Gastrocnemius medialis (tissue), 4 donors: ENCODE data around the gene CHGA. TPM values are rescaled to one million over a fixed set of nuclear protein-coding genes. Genes with fewer than 3 reads are reported as not detected.

ENCODE experiments used
- ATAC-seq, 2 donors: fragments of 150-250 bp; one replicate each; pipeline ENCODE4 v1.9.1; 2016
- DNase-seq, 2 donors: peaks; one replicate each; pipeline ENCODE4 v3.0.0-alpha.2; 2019
- H3K27ac ChIP-seq, 4 donors: fragments of 200-600 bp; sonication (generic); 1 replicate in 1 of 4; 2 replicates in 3 of 4; pipeline ENCODE4 v1.5.1; 2016 to 2018; ENCODE audit warnings: mild to moderate bottlenecking in 2 of 4, moderate library complexity in 1 of 4
- H3K27me3 ChIP-seq, 3 donors: fragments of 200-600 bp; sonication (generic) in 2 of 3; 1 replicate in 1 of 3; 2 replicates in 2 of 3; pipeline versions ENCODE4 v1.5.1 to v1.6.0; 2016 to 2019; ENCODE audit warnings: mild to moderate bottlenecking in 1 of 3, moderate library complexity in 1 of 3
- H3K36me3 ChIP-seq, 2 donors: fragments of 200-600 bp; sonication (generic) in 1 of 2; one replicate each; pipeline ENCODE4 v1.5.1; 2017 to 2018
- H3K4me1 ChIP-seq, 2 donors: fragments of 200-600 bp; sonication (generic) in 1 of 2; one replicate each; pipeline ENCODE4 v1.5.1; 2016 to 2017; ENCODE audit warnings: mild to moderate bottlenecking in 2 of 2
- H3K4me3 ChIP-seq, 4 donors: fragments of 200-600 bp; sonication (generic) in 3 of 4; 1 replicate in 1 of 4; 2 replicates in 3 of 4; pipeline ENCODE4 v1.5.1; 2016 to 2019; ENCODE audit warnings: mild to moderate bottlenecking in 2 of 4
- H3K9me3 ChIP-seq, 3 donors: fragments of 200-600 bp; sonication (generic) in 2 of 3; 1 replicate in 1 of 3; 2 replicates in 2 of 3; pipeline ENCODE4 v1.5.1; 2016 to 2019
- POLR2A ChIP-seq, 2 donors: fragments of 450-650 bp; IDR thresholded peaks; one replicate each; pipeline ENCODE4 v1.6.1; 2017; ENCODE audit warnings: antibody characterized with exemption in 2 of 2, mild to moderate bottlenecking in 2 of 2, moderate library complexity in 2 of 2
- in situ Hi-C, 4 donors: fragments of 200-750 bp; cut with MboI; loops; one replicate each; pipeline versions ENCODE4 v1.15.0 to v1.8.0; 2017; ENCODE audit warnings: low sequenced_read_pairs in 4 of 4
- intact Hi-C: fragments of 100-400 bp; cut with DNase I; formaldehyde crosslinking; loops from one replicate; pipeline ENCODE4 v1.15.1; 2023; ENCODE audit warnings: low total_unique reads
- total RNA-seq, 4 donors: library from RNA; depleted of rRNA; stranded (reverse); fragments of >200 nt; gene quantifications; one replicate each; pipeline versions ENCODE4 v1.1.0 to v1.2.3, GENCODE V29; 2016
- TF ChIP-seq, protein P1 (sequence below), 5 experiments: fragments of 450-650 bp in 3 of 5; fragments of 200-600 bp in 2 of 5; sonication (generic) in 2 of 5; IDR thresholded peaks in 4 of 5; conservative IDR thresholded peaks in 1 of 5; 1 replicate in 4 of 5; 2 replicates in 1 of 5; pipeline ENCODE4 v1.5.1; 2016 to 2019; ENCODE audit warnings: antibody characterized with exemption in 5 of 5, mild to moderate bottlenecking in 3 of 5, moderate library complexity in 3 of 5

CHGA gene
- total RNA-seq, 4 donors from 2014 or later, result 0.22 to 0.25 TPM; not detected in 2

DNA sequence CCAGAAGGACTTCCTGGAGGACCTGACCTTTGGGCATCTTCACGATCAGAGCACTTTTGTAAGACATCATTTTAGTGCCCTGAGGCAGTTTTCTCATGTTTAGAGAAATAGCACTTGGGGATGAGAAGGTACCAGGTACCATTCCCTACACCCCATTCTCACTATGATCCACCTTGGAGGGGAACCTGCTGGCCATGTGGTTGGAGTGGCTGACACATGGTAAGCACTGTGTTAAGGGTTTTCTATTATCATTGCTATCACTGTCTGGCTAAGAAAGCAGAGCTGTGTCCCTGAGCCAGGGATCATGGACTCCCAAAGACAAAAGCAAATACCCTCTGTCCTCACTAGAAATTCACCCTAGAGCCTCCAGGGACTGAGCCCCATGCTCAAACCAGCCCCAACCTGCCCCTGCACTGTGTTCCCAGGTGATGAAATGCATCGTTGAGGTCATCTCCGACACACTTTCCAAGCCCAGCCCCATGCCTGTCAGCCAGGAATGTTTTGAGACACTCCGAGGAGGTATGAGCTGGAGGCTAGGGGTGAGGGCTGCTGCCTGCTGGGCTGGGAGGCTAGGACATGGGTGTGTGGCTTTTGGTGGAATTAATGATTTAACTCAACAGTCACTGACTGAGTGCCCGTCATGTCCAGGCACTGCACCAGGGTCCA, 3.4 kb downstream of the CHGA start:
- Histone ChIP-seq H3K4me1 (no peaks in the 10 kb centered on the region), H3K27me3 (peaks cover 0 to 12% (median 5%) of the 10 kb centered on the region in 3 donors), H3K36me3 (no peaks in the 10 kb centered on the region), H3K27ac (no peak overlapping the region), H3K9me3 (no peaks in the 10 kb centered on the region), H3K4me3 (no peak overlapping the region)
- ATAC-seq, result no peak
- in situ Hi-C loops (no loop called here), intact Hi-C loops (no loop called here)
- no peak for DNase-seq
- TF ChIP-seq, protein P1, sequence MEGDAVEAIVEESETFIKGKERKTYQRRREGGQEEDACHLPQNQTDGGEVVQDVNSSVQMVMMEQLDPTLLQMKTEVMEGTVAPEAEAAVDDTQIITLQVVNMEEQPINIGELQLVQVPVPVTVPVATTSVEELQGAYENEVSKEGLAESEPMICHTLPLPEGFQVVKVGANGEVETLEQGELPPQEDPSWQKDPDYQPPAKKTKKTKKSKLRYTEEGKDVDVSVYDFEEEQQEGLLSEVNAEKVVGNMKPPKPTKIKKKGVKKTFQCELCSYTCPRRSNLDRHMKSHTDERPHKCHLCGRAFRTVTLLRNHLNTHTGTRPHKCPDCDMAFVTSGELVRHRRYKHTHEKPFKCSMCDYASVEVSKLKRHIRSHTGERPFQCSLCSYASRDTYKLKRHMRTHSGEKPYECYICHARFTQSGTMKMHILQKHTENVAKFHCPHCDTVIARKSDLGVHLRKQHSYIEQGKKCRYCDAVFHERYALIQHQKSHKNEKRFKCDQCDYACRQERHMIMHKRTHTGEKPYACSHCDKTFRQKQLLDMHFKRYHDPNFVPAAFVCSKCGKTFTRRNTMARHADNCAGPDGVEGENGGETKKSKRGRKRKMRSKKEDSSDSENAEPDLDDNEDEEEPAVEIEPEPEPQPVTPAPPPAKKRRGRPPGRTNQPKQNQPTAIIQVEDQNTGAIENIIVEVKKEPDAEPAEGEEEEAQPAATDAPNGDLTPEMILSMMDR (IDR thresholded peaks at IDR 0.05 in 4 of 5, conservative IDR thresholded peaks at IDR 0.05 in 1 of 5), result no peak
- TF ChIP-seq POLR2A (IDR thresholded peaks at IDR 0.05), result no peak

DNA sequence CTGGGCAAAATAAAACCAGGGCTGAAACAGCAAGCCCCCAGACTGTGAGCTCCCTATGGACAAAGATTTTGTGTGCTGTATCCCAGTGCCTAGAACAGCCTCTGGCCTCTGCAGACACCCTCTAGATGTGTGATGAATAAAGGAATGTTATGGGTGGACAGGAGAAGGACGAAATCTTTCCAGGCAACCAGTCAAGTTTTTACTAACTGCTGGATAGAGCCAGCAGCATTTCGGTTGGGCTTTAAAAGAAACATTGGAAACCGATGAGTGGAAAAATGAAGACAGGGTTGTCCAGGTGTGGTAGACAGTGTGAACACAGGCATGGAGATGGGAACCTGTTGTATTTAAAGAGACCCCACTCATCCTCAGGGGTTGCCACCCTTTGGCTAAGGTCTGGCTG, 4.0 kb downstream of the CHGA start:
- in situ Hi-C loops, result no loop called here
- intact Hi-C loops, result no loop called here

DNA sequence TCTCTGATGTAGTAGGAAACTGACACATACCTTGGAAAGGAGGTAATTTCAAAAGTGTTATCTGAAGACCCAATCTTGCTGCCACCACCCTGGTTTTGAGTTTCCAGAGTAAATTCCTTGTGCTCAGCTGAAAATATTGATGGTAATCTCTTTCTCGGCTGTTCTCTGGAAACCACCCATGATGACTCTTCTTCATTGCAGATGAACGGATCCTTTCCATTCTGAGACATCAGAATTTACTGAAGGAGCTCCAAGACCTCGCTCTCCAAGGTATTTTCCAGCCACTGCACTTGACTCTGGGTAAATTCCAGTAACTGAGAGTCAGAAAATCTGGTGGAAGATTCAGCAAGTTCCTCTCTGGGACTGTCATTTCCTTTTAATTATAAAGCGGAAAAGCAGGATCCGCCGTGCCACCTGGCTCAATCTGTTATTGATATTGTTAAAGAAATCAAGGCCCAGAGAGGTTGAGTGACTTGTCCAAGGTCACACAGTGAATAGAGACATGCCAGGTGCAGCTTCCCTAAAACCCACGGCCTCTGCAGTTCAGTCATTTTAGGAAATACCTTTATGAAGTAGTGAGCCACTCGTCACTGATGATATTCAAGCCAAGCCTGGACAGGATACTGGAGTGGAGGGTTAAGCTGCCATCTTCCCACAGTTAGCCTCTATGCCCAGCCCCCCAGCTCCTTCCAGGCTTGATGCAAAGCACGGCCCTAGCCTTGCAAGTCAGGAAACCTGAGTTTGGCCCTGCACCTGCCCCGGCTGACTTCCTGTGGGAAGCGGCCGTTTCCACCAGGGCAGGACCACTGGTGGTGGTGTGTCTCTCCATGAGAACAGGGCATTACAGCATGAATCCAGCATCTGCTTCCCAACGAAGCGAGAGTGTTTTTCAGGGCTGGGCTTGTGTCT, 4.7 kb downstream of the CHGA start:
- ATAC-seq, result no peak
- intact Hi-C loops, result no loop called here
- Histone ChIP-seq H3K27ac (no peak overlapping the region), H3K9me3 (no peaks in the 10 kb centered on the region), H3K4me3 (no peak overlapping the region), H3K36me3 (no peaks in the 10 kb centered on the region), H3K27me3 (peaks cover 0 to 4% (median 0%) of the 10 kb centered on the region in 3 donors), H3K4me1 (no peaks in the 10 kb centered on the region)
- in situ Hi-C loops, result no loop called here
- TF ChIP-seq, protein P1 (IDR thresholded peaks at IDR 0.05 in 4 of 5, conservative IDR thresholded peaks at IDR 0.05 in 1 of 5), result no peak
- TF ChIP-seq POLR2A (IDR thresholded peaks at IDR 0.05), result no peak
- DNase-seq, result no peak

More for the DNA sequence above, 4.0 kb downstream of the CHGA start:
- Histone ChIP-seq H3K4me1 (no peaks in the 10 kb centered on the region), H3K27me3 (peaks cover 0 to 9% (median 5%) of the 10 kb centered on the region in 3 donors), H3K27ac (no peak overlapping the region), H3K9me3 (no peaks in the 10 kb centered on the region), H3K4me3 (no peak overlapping the region), H3K36me3 (no peaks in the 10 kb centered on the region)
- TF ChIP-seq, protein P1 (IDR thresholded peaks at IDR 0.05 in 4 of 5, conservative IDR thresholded peaks at IDR 0.05 in 1 of 5), result no peak
- TF ChIP-seq POLR2A (IDR thresholded peaks at IDR 0.05), result no peak
- DNase-seq (no peak), ATAC-seq (no peak)

DNA sequence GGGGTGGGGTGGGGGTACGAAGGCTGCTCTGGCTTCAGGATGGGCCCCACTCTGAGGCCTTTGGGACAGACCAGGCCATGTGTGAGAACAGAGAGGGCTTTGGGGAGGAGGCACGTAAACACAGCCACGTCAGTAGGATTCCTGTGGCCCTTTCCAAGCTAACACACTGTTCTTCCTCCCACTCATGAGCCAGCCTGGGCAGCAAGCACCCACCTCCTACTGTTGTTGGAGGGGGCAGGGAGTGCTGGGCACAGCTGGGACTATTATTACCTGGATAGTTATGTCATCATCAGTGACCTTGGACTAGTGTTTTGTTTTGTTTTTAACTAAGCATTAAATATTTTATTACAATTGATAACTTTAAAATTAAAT, 5.3 kb downstream of the CHGA start:
- ATAC-seq, result no peak
- H3K9me3 ChIP-seq, result no peaks in the 10 kb centered on the region
- no peak for TF ChIP-seq POLR2A (IDR thresholded peaks at IDR 0.05)
- TF ChIP-seq, protein P1 (IDR thresholded peaks at IDR 0.05 in 4 of 5, conservative IDR thresholded peaks at IDR 0.05 in 1 of 5), result no peak
- H3K4me3 ChIP-seq, result no peak overlapping the region
- H3K36me3 ChIP-seq, result no peaks in the 10 kb centered on the region
- no peaks in the 10 kb centered on the region for H3K27me3 ChIP-seq
- no peaks in the 10 kb centered on the region for H3K4me1 ChIP-seq
- in situ Hi-C loops (no loop called here), intact Hi-C loops (no loop called here)
- DNase-seq, result no peak
- no peak overlapping the region for H3K27ac ChIP-seq
